ENCODE measurements around the gene TBX5. TPM values are rescaled to one million over a fixed set of nuclear protein-coding genes. Genes with fewer than 3 reads are reported as not detected.

Gene TBX5
- total and polyA plus RNA-seq, 2 of the 4 experiments (the other 2 are of a cell fraction): 13.3 to 14.7 TPM

- no peak for TF ChIP-seq ELK1 (IDR thresholded peaks at IDR 0.05; ENCODE audit: borderline replicate concordance, low read depth, low read length)
- TF ChIP-seq RFX5 (IDR thresholded peaks at IDR 0.05; ENCODE audit: low read depth, low read length): no peak
These were observed 8.3 kb upstream of the TBX5 start (continued) for GRCh38 chr12:114414031-114414865.
